Measurements from ENCODE around the gene TRPM6. TPM values are rescaled to one million over a fixed set of nuclear protein-coding genes. Genes with fewer than 3 reads are reported as not detected.

Gene TRPM6
- total RNA-seq, 2 experiments from 2014 or later: not detected

DNA sequence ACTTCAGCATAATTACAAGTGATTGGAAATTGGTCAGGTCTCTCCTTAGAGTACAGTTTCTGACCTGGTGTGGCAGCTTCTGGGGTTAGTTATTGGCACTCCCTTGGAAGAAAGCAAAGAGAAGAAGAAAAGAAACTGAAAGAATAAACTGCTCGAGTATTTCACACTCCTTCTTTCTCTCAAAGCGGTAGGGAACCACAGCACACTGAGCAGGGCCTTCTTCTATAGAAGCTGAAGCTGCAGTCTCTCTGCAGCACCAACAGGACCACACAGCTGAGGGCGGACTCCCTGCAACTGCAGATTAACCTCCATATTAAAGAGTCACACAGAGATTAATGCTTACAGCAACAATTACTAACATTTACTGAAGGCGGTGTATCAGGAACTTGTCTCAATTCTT, 152.0 kb downstream of the TRPM6 start:
- Mint-ChIP-seq H3K4me3 (no peak overlapping the region), H3K36me3 (ENCODE audit: low read depth) (no peaks in the 10 kb centered on the region), H3K9me3 (no peaks in the 10 kb centered on the region), H3K27me3 (ENCODE audit: low read depth) (peaks cover 13% of the 10 kb centered on the region), H3K27ac (no peak overlapping the region), H3K4me1 (ENCODE audit: low read depth) (no peaks in the 10 kb centered on the region)
- CTCF ChIA-PET: no interaction called here
- no peak for DNase-seq
- intact Hi-C loops (cut with micrococcal nuclease): no loop called here

DNA sequence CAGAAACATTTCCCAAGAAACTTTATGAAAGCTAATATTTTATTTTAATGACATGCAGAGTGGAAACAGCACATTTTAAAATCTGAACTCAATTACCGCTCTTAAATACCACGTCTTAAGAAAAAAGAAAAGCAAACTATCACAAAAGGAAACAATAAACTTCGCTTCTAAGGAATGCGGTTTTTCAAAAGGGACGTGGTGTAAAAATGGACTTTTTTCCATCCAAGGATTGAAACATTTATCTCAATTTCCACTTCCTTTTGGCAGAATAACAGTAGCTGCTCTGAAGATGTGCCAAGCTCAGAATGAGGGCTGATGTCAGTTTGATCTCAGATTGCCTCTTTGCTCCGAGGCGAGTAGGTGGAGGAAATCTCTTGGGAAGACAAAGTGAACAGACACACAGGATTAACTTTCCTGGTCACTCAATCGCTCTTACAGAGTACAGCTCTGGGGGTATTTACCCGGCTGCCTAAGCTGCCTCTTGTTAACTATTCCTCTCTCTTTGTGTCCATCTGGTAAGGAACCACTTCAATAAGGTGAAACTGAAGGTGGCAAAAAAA, 158.5 kb downstream of the TRPM6 start:
- CTCF ChIA-PET: interaction anchor here (0.6 to 1.5 kb wide), 2 partner anchors 14 to 222 kb away, joined by 3 read pairs; no protein-coding TSS in a partner anchor
- H3K27me3 Mint-ChIP-seq (ENCODE audit: low read depth): peaks cover 8% of the 10 kb centered on the region
- no peaks in the 10 kb centered on the region for H3K4me1 Mint-ChIP-seq (ENCODE audit: low read depth)
- no peak for DNase-seq
- no peaks in the 10 kb centered on the region for H3K9me3 Mint-ChIP-seq
- no peak overlapping the region for H3K4me3 Mint-ChIP-seq
- intact Hi-C loops (cut with micrococcal nuclease): no loop called here
- H3K27ac Mint-ChIP-seq: no peak overlapping the region
- no peaks in the 10 kb centered on the region for H3K36me3 Mint-ChIP-seq (ENCODE audit: low read depth)

DNA sequence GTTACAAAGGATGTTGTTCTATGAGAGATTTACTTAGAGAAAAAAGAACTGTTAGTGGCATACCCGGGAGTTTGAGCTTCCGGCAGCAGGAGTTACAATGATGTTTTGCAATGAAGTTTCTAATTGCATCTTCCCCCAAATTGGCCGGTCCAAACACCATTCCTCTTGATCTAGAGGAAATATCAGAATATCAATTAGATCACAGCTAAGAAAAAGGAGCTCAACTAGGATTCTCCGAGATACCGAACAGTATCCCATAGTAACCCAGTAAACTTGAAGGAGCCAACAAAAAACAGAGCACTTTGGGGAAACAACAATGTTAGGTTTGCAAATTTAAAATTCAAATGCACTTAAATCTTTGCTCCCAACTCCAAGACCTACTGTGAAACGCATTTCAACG, 159.5 kb downstream of the TRPM6 start:
- H3K4me1 Mint-ChIP-seq (ENCODE audit: low read depth): no peaks in the 10 kb centered on the region
- no peaks in the 10 kb centered on the region for H3K36me3 Mint-ChIP-seq (ENCODE audit: low read depth)
- CTCF ChIA-PET: no interaction called here
- H3K9me3 Mint-ChIP-seq: no peaks in the 10 kb centered on the region
- no peak overlapping the region for H3K27ac Mint-ChIP-seq
- H3K4me3 Mint-ChIP-seq: no peak overlapping the region
- H3K27me3 Mint-ChIP-seq (ENCODE audit: low read depth): peaks cover 8% of the 10 kb centered on the region
- no peak for DNase-seq
- intact Hi-C loops (cut with micrococcal nuclease): no loop called here

DNA sequence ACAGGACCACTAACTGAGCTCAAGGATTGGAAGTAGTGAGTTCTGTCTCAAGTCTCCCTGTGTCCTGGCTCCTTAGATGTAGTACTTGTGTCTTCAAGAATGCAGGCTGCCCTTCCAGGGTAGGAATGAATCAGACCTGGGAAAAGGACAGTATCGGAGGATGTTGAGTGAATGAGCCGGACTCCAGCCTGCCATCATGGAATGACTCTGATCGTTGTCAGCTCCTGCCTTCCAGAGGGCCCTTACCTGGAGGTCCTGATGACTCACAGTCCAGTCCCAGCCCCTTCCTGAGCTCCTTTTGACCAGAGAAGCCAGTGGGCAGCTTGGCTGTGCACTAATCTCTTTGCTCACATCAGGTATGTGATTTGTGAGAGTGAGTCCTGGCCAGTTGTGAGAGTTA, 161.1 kb downstream of the TRPM6 start:
- no peaks in the 10 kb centered on the region for H3K4me1 Mint-ChIP-seq (ENCODE audit: low read depth)
- peaks cover 8% of the 10 kb centered on the region for H3K27me3 Mint-ChIP-seq (ENCODE audit: low read depth)
- H3K27ac Mint-ChIP-seq: no peak overlapping the region
- H3K4me3 Mint-ChIP-seq: no peak overlapping the region
- CTCF ChIA-PET: no interaction called here
- no peak for DNase-seq
- H3K9me3 Mint-ChIP-seq: no peaks in the 10 kb centered on the region
- intact Hi-C loops (cut with micrococcal nuclease): no loop called here
- no peaks in the 10 kb centered on the region for H3K36me3 Mint-ChIP-seq (ENCODE audit: low read depth)

DNA sequence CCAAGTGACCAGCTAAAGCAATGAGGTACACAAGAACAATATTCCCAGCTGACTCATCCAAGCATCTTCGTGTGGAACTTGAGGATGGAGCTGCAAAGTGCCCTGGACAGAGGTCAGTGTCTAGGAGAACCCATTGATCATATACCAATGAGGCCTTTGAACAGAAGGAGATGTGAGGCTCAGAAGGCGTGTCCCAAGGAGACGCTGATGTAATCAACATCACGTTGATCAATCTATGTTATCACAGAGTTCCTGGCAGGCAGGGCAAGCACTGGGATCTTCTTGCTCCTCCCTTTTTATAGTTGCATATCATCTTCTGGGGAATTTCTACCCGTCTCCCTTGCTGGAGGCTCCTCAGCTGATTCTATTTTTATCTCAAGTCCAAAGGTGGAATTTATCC, 163.4 kb downstream of the TRPM6 start:
- Mint-ChIP-seq H3K36me3 (ENCODE audit: low read depth) (no peaks in the 10 kb centered on the region), H3K4me3 (no peak overlapping the region), H3K27ac (no peak overlapping the region), H3K27me3 (ENCODE audit: low read depth) (peaks cover 11% of the 10 kb centered on the region), H3K9me3 (no peaks in the 10 kb centered on the region), H3K4me1 (ENCODE audit: low read depth) (no peaks in the 10 kb centered on the region)
- CTCF ChIA-PET: no interaction called here
- DNase-seq: no peak
- intact Hi-C loops (cut with micrococcal nuclease): no loop called here

DNA sequence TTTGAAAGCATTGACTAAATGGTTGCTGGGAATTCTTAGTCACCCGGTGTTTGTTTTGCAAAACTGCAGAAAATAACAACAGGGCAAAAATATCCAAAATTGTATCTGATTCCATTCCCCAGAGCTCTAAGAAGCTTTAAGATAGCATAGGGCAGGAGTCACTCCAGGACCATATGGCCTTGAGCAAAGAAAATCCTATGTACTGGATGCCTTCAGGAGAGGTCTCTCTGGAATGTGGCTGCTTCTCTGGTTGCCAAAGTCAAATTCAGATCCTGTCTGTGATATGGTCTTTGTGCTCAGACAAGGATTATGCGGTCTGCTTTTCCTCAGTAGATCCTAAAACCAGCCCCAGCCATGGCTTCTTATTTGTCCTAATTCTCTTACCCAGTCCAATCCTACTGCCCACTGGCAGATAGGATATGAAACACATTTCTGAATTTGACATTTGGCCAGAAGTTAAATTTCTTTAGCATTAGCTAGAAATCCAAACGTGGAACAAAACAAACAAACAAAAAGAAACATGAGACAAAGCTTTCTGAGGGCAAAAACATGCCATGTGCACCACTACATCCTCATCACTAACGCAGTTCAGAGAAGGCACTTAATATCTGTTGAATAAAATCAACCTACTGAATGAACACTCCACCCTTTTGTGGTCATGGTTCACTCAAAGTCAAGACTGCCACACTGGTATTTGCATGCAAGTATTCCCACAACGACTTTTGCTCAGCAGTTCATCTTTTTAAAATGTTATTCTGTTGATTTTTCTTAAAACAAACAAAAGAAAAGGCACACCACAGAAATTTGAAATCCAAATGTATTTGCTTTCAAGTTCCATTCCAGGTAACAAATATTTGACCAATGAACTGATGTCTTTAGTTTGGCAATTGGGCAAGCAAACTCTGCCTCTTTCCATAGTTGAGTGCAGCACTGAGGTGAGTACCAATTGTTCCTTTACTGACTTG, 165.7 kb downstream of the TRPM6 start:
- Mint-ChIP-seq H3K36me3 (ENCODE audit: low read depth) (no peaks in the 10 kb centered on the region), H3K27ac (no peak overlapping the region), H3K9me3 (no peaks in the 10 kb centered on the region), H3K4me3 (no peak overlapping the region), H3K27me3 (ENCODE audit: low read depth) (peaks cover 10% of the 10 kb centered on the region), H3K4me1 (ENCODE audit: low read depth) (no peaks in the 10 kb centered on the region)
- CTCF ChIA-PET: no interaction called here
- no peak for DNase-seq
- intact Hi-C loops (cut with micrococcal nuclease): no loop called here

DNA sequence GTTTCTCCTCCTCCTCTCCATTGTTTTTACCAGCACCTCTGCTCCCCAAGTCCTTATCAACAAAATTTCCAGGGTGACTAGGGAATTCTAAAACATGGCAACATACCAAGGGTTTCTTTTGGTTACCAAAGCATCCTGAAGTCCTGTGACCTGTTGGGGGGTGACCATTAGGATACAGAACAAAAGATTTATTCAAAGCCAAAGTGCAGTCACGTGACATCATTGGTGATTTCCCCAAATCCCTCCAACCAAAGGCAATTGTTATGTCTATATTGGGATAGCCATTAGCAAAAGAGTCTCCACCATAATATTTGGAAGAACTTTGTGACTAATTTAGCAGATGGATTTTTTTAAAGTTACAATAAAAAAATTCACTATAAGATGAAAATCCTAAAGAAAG, 168.4 kb downstream of the TRPM6 start:
- Mint-ChIP-seq H3K27me3 (ENCODE audit: low read depth) (peaks cover 7% of the 10 kb centered on the region), H3K4me1 (ENCODE audit: low read depth) (no peaks in the 10 kb centered on the region), H3K36me3 (ENCODE audit: low read depth) (no peaks in the 10 kb centered on the region), H3K9me3 (no peaks in the 10 kb centered on the region), H3K27ac (no peak overlapping the region), H3K4me3 (no peak overlapping the region)
- intact Hi-C loops (cut with micrococcal nuclease): no loop called here
- no peak for DNase-seq
- CTCF ChIA-PET: no interaction called here

DNA sequence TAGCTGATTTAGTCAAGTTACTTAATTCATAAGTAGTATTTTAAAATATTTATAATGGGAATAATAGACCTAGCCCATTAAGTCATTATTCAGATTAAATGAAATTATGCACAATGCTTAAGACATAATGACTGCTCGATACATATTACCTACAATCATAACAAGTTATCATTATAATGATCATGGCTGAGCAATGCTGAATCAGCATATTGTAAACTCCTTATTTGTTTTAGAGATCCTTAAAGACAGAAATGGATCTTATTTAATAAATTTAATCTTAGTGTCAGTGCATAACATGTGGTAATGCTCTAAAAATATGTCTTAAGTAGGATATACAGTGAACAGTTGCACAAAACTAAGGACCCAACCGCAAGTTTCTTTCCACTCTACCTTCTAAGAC, 169.0 kb downstream of the TRPM6 start:
- Mint-ChIP-seq H3K36me3 (ENCODE audit: low read depth) (no peaks in the 10 kb centered on the region), H3K9me3 (no peaks in the 10 kb centered on the region), H3K27me3 (ENCODE audit: low read depth) (peaks cover 7% of the 10 kb centered on the region), H3K4me3 (no peak overlapping the region), H3K27ac (no peak overlapping the region), H3K4me1 (ENCODE audit: low read depth) (no peaks in the 10 kb centered on the region)
- intact Hi-C loops (cut with micrococcal nuclease): no loop called here
- CTCF ChIA-PET: no interaction called here
- DNase-seq: no peak

DNA sequence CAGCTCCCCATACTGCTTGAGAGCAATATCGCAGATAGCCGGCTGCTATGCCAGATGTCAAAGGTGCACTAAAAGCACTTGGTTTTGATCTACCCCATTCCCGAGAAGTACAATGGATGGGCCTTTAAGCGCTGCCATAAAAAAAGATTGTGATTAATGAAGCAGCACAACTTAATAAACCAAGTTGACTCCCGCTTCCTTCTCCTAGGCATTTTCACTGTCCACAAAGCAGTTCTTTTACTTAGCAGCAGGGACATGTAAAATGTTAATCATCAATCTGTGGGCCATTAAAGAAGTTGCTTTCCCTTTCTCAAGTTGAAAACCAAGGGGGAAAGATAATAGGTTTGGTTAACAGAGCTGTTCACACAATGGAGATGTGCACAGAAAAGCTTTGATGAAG, 176.4 kb downstream of the TRPM6 start:
- Mint-ChIP-seq H3K4me1 (ENCODE audit: low read depth) (no peaks in the 10 kb centered on the region), H3K4me3 (no peak overlapping the region), H3K27me3 (ENCODE audit: low read depth) (peaks cover 7% of the 10 kb centered on the region), H3K9me3 (no peaks in the 10 kb centered on the region), H3K36me3 (ENCODE audit: low read depth) (no peaks in the 10 kb centered on the region), H3K27ac (no peak overlapping the region)
- intact Hi-C loops (cut with micrococcal nuclease): no loop called here
- no peak for DNase-seq
- CTCF ChIA-PET: no interaction called here

DNA sequence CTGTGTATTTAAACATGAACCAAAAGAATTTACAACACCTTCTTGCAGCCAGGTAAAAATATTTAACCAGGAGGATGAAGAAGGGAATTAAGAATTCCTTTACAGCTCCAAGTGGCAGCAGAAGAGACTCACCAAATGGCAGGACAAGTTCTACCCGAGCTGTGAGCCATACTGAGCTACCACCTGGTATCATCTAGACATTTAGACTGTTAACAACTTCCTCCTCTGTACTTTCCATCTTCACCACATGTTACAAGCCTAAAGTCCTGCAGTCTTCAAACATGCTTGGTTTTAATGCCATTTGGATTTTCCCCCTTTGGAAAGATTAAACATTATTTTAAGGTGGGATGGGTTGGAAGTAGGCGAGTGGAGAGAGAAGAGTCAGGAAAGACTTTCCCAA, 190.2 kb downstream of the TRPM6 start:
- H3K27ac Mint-ChIP-seq: no peak overlapping the region
- no peak overlapping the region for H3K4me3 Mint-ChIP-seq
- H3K9me3 Mint-ChIP-seq: no peaks in the 10 kb centered on the region
- intact Hi-C loops (cut with micrococcal nuclease): no loop called here
- peaks cover 27% of the 10 kb centered on the region for H3K27me3 Mint-ChIP-seq (ENCODE audit: low read depth)
- no peaks in the 10 kb centered on the region for H3K36me3 Mint-ChIP-seq (ENCODE audit: low read depth)
- CTCF ChIA-PET: no interaction called here
- DNase-seq: no peak
- no peaks in the 10 kb centered on the region for H3K4me1 Mint-ChIP-seq (ENCODE audit: low read depth)

DNA sequence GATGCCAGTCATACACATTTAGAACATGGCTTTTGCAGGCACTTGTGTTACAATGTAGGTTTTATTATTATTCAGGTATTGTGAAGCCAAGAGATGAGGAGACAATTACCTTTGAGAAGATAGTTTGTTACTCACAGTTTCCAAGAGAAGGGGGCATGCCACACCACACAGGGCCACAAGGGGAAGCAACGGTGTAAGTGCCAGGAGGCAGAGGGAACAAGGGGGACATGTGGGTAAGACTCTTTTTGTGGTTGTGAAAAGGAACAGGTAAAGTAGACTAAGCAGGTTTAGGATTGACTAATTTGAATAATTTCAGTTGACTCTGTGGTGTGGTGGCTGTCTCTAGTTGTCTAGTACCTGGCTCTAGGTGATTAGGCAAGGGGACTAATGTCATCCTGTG, 191.2 kb downstream of the TRPM6 start:
- no peak overlapping the region for H3K27ac Mint-ChIP-seq
- CTCF ChIA-PET: no interaction called here
- H3K4me3 Mint-ChIP-seq: no peak overlapping the region
- H3K27me3 Mint-ChIP-seq (ENCODE audit: low read depth): peaks cover 26% of the 10 kb centered on the region
- DNase-seq: peak; percentile 6
- no peaks in the 10 kb centered on the region for H3K9me3 Mint-ChIP-seq
- intact Hi-C loops (cut with micrococcal nuclease): no loop called here
- H3K4me1 Mint-ChIP-seq (ENCODE audit: low read depth): no peaks in the 10 kb centered on the region
- H3K36me3 Mint-ChIP-seq (ENCODE audit: low read depth): no peaks in the 10 kb centered on the region

DNA sequence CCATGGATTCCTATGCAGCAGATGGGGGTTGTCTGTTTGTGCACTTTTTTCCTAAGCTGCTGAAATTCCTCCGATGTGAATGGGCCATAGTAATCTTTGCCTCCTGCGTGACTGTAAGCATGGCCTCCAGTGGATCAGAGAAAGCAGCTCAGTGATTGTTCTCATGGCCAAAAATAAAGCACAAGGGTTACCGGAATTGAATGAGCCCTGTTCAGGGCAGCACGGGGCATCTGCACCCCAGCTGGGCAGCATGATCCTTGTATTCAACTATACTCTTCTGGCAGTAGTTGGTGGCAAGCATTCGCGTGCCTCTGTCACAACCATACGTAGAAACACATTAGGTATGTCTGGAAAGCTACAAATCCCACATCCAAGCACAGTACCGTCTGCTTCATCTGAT, 196.7 kb downstream of the TRPM6 start:
- no peak overlapping the region for H3K27ac Mint-ChIP-seq
- DNase-seq: no peak
- peaks cover 11% of the 10 kb centered on the region for H3K27me3 Mint-ChIP-seq (ENCODE audit: low read depth)
- peaks cover 2% of the 10 kb centered on the region for H3K4me1 Mint-ChIP-seq (ENCODE audit: low read depth)
- no peak overlapping the region for H3K4me3 Mint-ChIP-seq
- no peaks in the 10 kb centered on the region for H3K9me3 Mint-ChIP-seq
- CTCF ChIA-PET: interaction anchor here (1.1 kb wide), 1 partner anchor 14 kb away, joined by 4 read pairs; no protein-coding TSS in a partner anchor
- intact Hi-C loops (cut with micrococcal nuclease): no loop called here
- H3K36me3 Mint-ChIP-seq (ENCODE audit: low read depth): no peaks in the 10 kb centered on the region

DNA sequence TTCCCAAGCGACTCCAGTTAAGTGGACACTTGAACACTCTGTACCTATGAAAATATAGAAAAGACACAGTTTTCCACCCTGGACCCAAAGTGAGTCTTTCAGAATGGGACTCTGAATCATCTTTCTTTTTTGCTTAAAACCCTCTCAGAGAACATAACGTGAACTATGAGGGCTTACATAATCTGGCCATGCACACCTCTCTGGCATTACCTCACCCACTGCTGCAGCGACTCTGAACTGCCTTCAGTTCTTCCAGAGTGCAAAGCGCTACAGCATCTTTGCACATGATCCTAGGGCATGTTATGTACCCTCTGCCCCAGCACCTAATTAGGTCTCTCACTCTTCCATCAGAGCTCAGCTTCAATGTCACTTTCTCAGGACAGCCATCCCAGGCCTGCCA, 204.4 kb downstream of the TRPM6 start:
- Mint-ChIP-seq H3K9me3 (no peaks in the 10 kb centered on the region), H3K4me3 (no peak overlapping the region), H3K27ac (no peak overlapping the region), H3K27me3 (ENCODE audit: low read depth) (peaks cover 13% of the 10 kb centered on the region), H3K4me1 (ENCODE audit: low read depth) (peaks cover 2% of the 10 kb centered on the region), H3K36me3 (ENCODE audit: low read depth) (no peaks in the 10 kb centered on the region)
- intact Hi-C loops (cut with micrococcal nuclease): no loop called here
- CTCF ChIA-PET: interaction anchor here (1.0 kb wide), 1 partner anchor 58 kb away, joined by 4 read pairs; no protein-coding TSS in a partner anchor
- no peak for DNase-seq

Data from activated naive CD4-positive, alpha-beta T cell treated with anti-CD3 and anti-CD28 coated beads for 36 hours (primary cell).